Fibroblast of pulmonary artery (primary cell): ENCODE results near the gene FBXO2.
"Not testable (repeated sequence)": the region's sequence is repeated elsewhere in the genome, so short reads cannot be mapped to it uniquely, and the experiment has no call there.

ENCODE experiments used
- DNase-seq: peaks from one replicate; pipeline ENCODE4 v3.0.0-alpha.2; 2010; ENCODE audit warnings: low read depth
- H3K4me3 ChIP-seq: replicated peaks from 2 replicates; pipeline ENCODE4 v1.5.1; 2011; ENCODE audit warnings: low read depth, mild to moderate bottlenecking, control low read depth, low read length, moderate library complexity
- CTCF ChIP-seq: IDR thresholded peaks from 2 replicates; pipeline ENCODE4 v1.5.1; 2011; ENCODE audit warnings: mild to moderate bottlenecking, control low read depth, low read length, inconsistent platforms; ENCODE audit errors: missing control alignments

FBXO2 gene

GRCh38 chr1:11617741-11618140 is 36.5 kb downstream of the FBXO2 start:
- TF ChIP-seq CTCF, result no peak
- no peak for DNase-seq
- no peak overlapping the region for H3K4me3 ChIP-seq

GRCh38 chr1:11617314-11617713 is 36.9 kb downstream of the FBXO2 start:
- TF ChIP-seq CTCF, result no peak
- H3K4me3 ChIP-seq, result no peak overlapping the region
- DNase-seq, result no peak

- no peak overlapping the region for H3K4me3 ChIP-seq
- TF ChIP-seq CTCF, result no peak
- no peak for DNase-seq
Observed at GRCh38 chr1:11616766-11617165, 37.5 kb downstream of the FBXO2 start.

GRCh38 chr1:11615090-11615489 is 39.1 kb downstream of the FBXO2 start:
- no peak for TF ChIP-seq CTCF
- peak; percentile 17 for DNase-seq
- no peak overlapping the region for H3K4me3 ChIP-seq

- no peak for TF ChIP-seq CTCF
- DNase-seq, result no peak
- no peak overlapping the region for H3K4me3 ChIP-seq
Observed at GRCh38 chr1:11613347-11613746, 40.9 kb downstream of the FBXO2 start.

GRCh38 chr1:11611638-11612327 is 42.4 kb downstream of the FBXO2 start:
- no peak for TF ChIP-seq CTCF
- DNase-seq, result no peak
- no peak overlapping the region for H3K4me3 ChIP-seq

DNA sequence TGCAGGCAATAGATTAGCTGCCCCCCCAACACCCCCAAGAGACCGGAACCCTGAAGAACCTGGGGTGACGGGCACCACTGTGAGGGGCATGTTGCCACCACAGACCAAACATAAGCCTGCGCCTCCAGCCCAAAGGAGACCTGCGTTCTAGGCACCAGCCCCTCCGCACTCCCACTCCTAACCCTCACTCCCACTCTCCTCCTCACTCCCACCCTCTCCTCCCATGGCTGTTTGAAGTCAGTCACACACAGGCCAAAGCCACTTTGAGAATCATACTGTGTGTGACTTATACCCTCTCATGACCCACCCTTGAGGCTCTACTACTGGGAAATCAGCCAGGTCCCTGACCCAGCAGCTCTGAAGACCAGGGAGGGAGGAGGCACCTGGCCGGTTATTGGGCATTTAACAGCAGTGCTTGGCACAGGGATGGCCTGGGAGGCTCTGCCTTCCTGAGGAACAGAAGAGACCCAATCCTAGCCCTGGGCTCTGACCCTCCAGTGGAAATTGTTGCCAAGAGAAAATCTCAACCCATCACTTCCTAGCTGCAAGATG is 43.5 kb downstream of the FBXO2 start:
- no peak overlapping the region for H3K4me3 ChIP-seq
- DNase-seq, result no peak
- TF ChIP-seq CTCF, result no peak

DNA sequence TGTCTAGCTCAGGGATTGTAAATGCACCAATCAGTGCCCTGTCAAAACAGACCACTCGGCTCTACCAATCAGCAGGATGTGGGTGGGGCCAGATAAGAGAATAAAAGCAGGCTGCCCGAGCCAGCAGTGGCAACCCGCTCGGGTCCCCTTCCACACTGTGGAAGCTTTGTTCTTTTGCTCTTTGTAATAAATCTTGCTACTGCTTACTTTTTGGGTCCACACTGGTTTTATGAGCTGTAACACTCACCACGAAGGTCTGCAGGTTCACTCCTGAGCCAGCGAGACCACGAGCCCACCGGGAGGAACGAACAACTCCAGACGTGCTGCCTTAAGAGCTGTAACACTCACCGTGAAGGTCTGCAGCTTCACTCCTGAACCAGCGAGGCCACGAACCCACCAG is 44.9 kb downstream of the FBXO2 start:
- not testable (repeated sequence) for DNase-seq, H3K4me3 ChIP-seq

DNA sequence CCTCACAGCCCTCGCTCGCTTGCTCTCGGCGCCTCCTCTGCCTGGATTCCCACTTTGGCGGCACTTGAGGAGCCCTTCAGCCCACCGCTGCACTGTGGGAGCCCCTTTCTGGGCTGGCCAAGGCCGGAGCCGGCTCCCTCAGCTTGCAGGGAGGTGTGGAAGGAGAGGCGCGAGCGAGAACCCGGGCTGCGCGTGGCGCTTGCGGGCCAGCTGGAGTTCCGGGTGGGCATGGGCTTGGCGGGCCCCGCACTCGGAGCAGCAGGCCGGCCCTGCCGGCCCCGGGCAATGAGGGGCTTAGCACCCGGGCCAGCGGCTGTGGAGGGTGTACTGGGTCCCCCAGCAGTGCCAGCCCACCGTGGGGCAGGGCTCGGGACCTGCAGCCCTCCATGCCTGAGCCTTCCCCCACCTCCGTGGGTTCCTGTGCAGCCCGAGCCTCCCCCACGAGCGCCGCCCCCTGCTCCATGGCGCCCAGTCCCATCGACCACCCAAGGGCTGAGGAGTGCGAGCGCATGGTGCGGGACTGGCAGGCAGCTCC is 45.6 kb downstream of the FBXO2 start:
- DNase-seq, H3K4me3 ChIP-seq: not testable (repeated sequence)
